ENCODE measurements around the gene TRAPPC14.

- TF ChIP-seq EP300 (IDR thresholded peaks at IDR 0.05) = no peak
- TF ChIP-seq, protein P1, sequence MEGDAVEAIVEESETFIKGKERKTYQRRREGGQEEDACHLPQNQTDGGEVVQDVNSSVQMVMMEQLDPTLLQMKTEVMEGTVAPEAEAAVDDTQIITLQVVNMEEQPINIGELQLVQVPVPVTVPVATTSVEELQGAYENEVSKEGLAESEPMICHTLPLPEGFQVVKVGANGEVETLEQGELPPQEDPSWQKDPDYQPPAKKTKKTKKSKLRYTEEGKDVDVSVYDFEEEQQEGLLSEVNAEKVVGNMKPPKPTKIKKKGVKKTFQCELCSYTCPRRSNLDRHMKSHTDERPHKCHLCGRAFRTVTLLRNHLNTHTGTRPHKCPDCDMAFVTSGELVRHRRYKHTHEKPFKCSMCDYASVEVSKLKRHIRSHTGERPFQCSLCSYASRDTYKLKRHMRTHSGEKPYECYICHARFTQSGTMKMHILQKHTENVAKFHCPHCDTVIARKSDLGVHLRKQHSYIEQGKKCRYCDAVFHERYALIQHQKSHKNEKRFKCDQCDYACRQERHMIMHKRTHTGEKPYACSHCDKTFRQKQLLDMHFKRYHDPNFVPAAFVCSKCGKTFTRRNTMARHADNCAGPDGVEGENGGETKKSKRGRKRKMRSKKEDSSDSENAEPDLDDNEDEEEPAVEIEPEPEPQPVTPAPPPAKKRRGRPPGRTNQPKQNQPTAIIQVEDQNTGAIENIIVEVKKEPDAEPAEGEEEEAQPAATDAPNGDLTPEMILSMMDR (IDR thresholded peaks at IDR 0.05) = no peak
These were observed 7.9 kb upstream of the TRAPPC14 start for GRCh38 chr7:100166317-100166940.

Data from stomach (tissue), 4 donors.